OCI-LY1 (cell line): ENCODE measurements around the gene PODNL1.

Experiments used
- H2AFZ ChIP-seq: fragments of 200-600 bp; sonication (generic), shearing (Covaris generic); 2 replicates; pipeline ENCODE4 v1.6.0; 2014; ENCODE audit warnings: antibody characterized with exemption, mild to moderate bottlenecking, low read length
- H3F3A ChIP-seq: fragments of 200-600 bp; sonication (generic), shearing (Covaris generic); 2 replicates; pipeline ENCODE4 v1.6.0; 2014; ENCODE audit warnings: mild to moderate bottlenecking, antibody characterized with exemption, low read length, moderate library complexity; ENCODE audit not compliant: insufficient read depth
- H3K27ac ChIP-seq: fragments of 200-600 bp; sonication (generic); 2 replicates; pipeline ENCODE4 v1.5.1; 2014; ENCODE audit warnings: low read length, mixed run types, mild to moderate bottlenecking, low read depth; ENCODE audit not compliant: poor library complexity, severe bottlenecking
- H3K27me3 ChIP-seq: fragments of 200-600 bp; sonication (generic); 2 replicates; pipeline ENCODE4 v1.6.0; 2014; ENCODE audit warnings: antibody characterized with exemption, mild to moderate bottlenecking, low read length, moderate library complexity; ENCODE audit not compliant: insufficient read depth
- H3K36me3 ChIP-seq: fragments of 200-600 bp; sonication (generic); 2 replicates; pipeline ENCODE4 v1.6.1; 2014; ENCODE audit warnings: mild to moderate bottlenecking, antibody characterized with exemption, low read length, moderate library complexity, mixed read lengths; ENCODE audit not compliant: insufficient read depth
- H3K4me1 ChIP-seq: fragments of 200-600 bp; sonication (generic); 2 replicates; pipeline ENCODE4 v1.5.1; 2014; ENCODE audit warnings: mild to moderate bottlenecking, low read length, moderate library complexity; ENCODE audit not compliant: insufficient read depth, severe bottlenecking
- H3K4me2 ChIP-seq: fragments of 200-600 bp; sonication (generic), shearing (Covaris generic); 2 replicates; pipeline ENCODE4 v1.6.1; 2014; ENCODE audit warnings: low read length
- H3K4me3 ChIP-seq: fragments of 200-600 bp; sonication (generic); 2 replicates; pipeline ENCODE4 v1.5.1; 2014; ENCODE audit warnings: low read length, low read depth, mild to moderate bottlenecking, mixed read lengths; ENCODE audit not compliant: poor library complexity, severe bottlenecking
- H3K79me2 ChIP-seq: fragments of 200-600 bp; shearing (Covaris generic); 2 replicates; pipeline ENCODE4 v1.6.1; 2016; ENCODE audit warnings: mixed run types, low read length, mixed read lengths; ENCODE audit not compliant: insufficient read depth
- H3K9ac ChIP-seq: fragments of 200-600 bp; sonication (generic), shearing (Covaris generic); 2 replicates; pipeline ENCODE4 v1.6.1; 2014; ENCODE audit warnings: mild to moderate bottlenecking, low read length, mixed read lengths
- H3K9me2 ChIP-seq: fragments of 200-600 bp; sonication (generic), shearing (Covaris generic); 2 replicates; pipeline ENCODE4 v1.6.1; 2014; ENCODE audit warnings: low read depth, mild to moderate bottlenecking, low read length, mixed read lengths
- H3K9me3 ChIP-seq: fragments of 200-600 bp; shearing (Covaris generic); 2 replicates; pipeline ENCODE4 v1.6.1; 2014; ENCODE audit warnings: low read length, mixed read lengths
- H4K20me1 ChIP-seq: fragments of 200-600 bp; sonication (generic), shearing (Covaris generic); 2 replicates; pipeline ENCODE4 v1.6.0; 2016; ENCODE audit warnings: mild to moderate bottlenecking, low read length; ENCODE audit not compliant: insufficient read depth
- CTCF ChIP-seq: fragments of 200-600 bp; sonication (generic), shearing (Covaris generic); IDR thresholded peaks from 2 replicates; pipeline ENCODE4 v1.5.1; 2017; ENCODE audit warnings: mild to moderate bottlenecking, antibody characterized with exemption, low read length, moderate library complexity, mixed read lengths
- EZH2 ChIP-seq: fragments of 200-600 bp; sonication (generic), shearing (Covaris generic); IDR thresholded peaks from 2 replicates; pipeline ENCODE4 v1.8.0; 2017; ENCODE audit warnings: borderline replicate concordance, mixed run types, mild to moderate bottlenecking, antibody characterized with exemption, low read length, moderate library complexity, mixed read lengths

Gene PODNL1

GRCh38 chr19:13932911-13933393 lies 5.3 kb downstream of the PODNL1 start:
- H3K9me2 ChIP-seq: no peaks in the 10 kb centered on the region
- H3K27ac ChIP-seq: no peak overlapping the region
- H3K4me3 ChIP-seq: no peak overlapping the region
- TF ChIP-seq EZH2: no peak
- no peak for TF ChIP-seq CTCF
- no peaks in the 10 kb centered on the region for H3K27me3 ChIP-seq
- no peak overlapping the region for H2AFZ ChIP-seq
- no peaks in the 10 kb centered on the region for H3K4me1 ChIP-seq
- no peaks in the 10 kb centered on the region for H4K20me1 ChIP-seq
- no peak overlapping the region for H3K9ac ChIP-seq
- peaks cover 19% of the 10 kb centered on the region for H3K36me3 ChIP-seq
- H3K4me2 ChIP-seq: no peak overlapping the region
- no peaks in the 10 kb centered on the region for H3K79me2 ChIP-seq
- H3K9me3 ChIP-seq: no peaks in the 10 kb centered on the region
- H3F3A ChIP-seq: no peaks in the 10 kb centered on the region

- Histone ChIP-seq H3K79me2 (no peaks in the 10 kb centered on the region), H3K9ac (no peak overlapping the region), H3K4me3 (no peak overlapping the region), H3K36me3 (peaks cover 22% of the 10 kb centered on the region), H3K27me3 (no peaks in the 10 kb centered on the region), H3K9me3 (no peaks in the 10 kb centered on the region), H4K20me1 (no peaks in the 10 kb centered on the region), H3K4me2 (no peak overlapping the region), H3K9me2 (no peaks in the 10 kb centered on the region), H2AFZ (no peak overlapping the region), H3K4me1 (no peaks in the 10 kb centered on the region), H3K27ac (no peak overlapping the region), H3F3A (no peaks in the 10 kb centered on the region)
- TF ChIP-seq EZH2 (no peak), CTCF (no peak)
Observed at GRCh38 chr19:13932149-13932637, 6.0 kb downstream of the PODNL1 start.

GRCh38 chr19:13931391-13932148 lies 6.6 kb downstream of the PODNL1 start:
- no peaks in the 10 kb centered on the region for H3K9me2 ChIP-seq
- H3K4me1 ChIP-seq: no peaks in the 10 kb centered on the region
- H3K9ac ChIP-seq: no peak overlapping the region
- H3K79me2 ChIP-seq: no peaks in the 10 kb centered on the region
- H3K4me3 ChIP-seq: no peak overlapping the region
- no peak overlapping the region for H2AFZ ChIP-seq
- TF ChIP-seq EZH2 (no peak), CTCF (no peak)
- no peak overlapping the region for H3K27ac ChIP-seq
- H3K27me3 ChIP-seq: no peaks in the 10 kb centered on the region
- peaks cover 27% of the 10 kb centered on the region for H3K36me3 ChIP-seq
- H3K4me2 ChIP-seq: no peak overlapping the region
- H3F3A ChIP-seq: no peaks in the 10 kb centered on the region
- H3K9me3 ChIP-seq: no peaks in the 10 kb centered on the region
- H4K20me1 ChIP-seq: no peaks in the 10 kb centered on the region
